Hepatocyte (in vitro differentiated cells): ENCODE measurements around the gene CEP89.
"Not testable (repeated sequence)": the region's sequence is repeated elsewhere in the genome, so short reads cannot be mapped to it uniquely, and the experiment has no call there.

Experiments used
- EZH2 ChIP-seq: fragments of 200-600 bp; sonication (generic); IDR thresholded peaks from 2 replicates; pipeline ENCODE4 v1.6.1; 2016; ENCODE audit warnings: antibody characterized with exemption, mild to moderate bottlenecking, borderline replicate concordance
- EZH2phosphoT487 ChIP-seq: fragments of 200-600 bp; sonication (generic); IDR thresholded peaks from one replicate; pipeline ENCODE4 v1.6.1; 2018; ENCODE audit warnings: antibody characterized with exemption, mild to moderate bottlenecking, low read depth, moderate library complexity; ENCODE audit not compliant: unreplicated experiment, severe bottlenecking
- TF ChIP-seq, protein P1 (sequence below): fragments of 200-600 bp; sonication (generic); IDR thresholded peaks from 2 replicates; pipeline ENCODE4 v1.5.1; 2016; ENCODE audit warnings: antibody characterized with exemption, mild to moderate bottlenecking; ENCODE audit not compliant: poor library complexity

DNA sequence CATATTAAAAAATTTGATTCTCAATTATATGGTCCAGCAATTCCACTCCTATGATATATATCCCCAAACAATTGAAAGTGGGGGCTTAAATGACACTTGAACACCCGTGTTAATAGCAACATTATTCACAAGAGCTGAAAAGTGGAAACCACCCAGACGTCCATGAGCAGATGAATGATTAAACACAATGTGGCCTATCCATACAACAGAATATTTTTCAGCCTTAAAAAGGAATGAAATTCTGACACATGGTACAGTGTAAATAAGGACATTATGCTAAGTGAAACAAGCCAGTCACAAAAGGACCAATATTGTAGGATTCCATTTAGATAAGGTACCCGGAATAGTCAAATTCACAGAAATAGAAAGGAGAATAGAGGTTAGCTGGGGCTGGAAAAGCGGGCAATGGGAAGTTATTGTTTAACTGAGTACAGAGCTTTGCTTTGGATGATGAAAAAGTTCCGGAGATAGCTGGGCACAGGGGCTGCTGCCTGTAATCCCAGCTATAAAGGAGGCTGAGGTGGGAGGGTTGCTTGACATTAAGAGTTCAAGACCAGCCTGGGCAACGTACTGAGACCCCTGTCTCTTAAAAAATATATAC lies 31.8 kb upstream of the CEP89 start:
- TF ChIP-seq, protein P1, sequence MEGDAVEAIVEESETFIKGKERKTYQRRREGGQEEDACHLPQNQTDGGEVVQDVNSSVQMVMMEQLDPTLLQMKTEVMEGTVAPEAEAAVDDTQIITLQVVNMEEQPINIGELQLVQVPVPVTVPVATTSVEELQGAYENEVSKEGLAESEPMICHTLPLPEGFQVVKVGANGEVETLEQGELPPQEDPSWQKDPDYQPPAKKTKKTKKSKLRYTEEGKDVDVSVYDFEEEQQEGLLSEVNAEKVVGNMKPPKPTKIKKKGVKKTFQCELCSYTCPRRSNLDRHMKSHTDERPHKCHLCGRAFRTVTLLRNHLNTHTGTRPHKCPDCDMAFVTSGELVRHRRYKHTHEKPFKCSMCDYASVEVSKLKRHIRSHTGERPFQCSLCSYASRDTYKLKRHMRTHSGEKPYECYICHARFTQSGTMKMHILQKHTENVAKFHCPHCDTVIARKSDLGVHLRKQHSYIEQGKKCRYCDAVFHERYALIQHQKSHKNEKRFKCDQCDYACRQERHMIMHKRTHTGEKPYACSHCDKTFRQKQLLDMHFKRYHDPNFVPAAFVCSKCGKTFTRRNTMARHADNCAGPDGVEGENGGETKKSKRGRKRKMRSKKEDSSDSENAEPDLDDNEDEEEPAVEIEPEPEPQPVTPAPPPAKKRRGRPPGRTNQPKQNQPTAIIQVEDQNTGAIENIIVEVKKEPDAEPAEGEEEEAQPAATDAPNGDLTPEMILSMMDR: not testable (repeated sequence)
- not testable (repeated sequence) for TF ChIP-seq EZH2, EZH2phosphoT487
